Right cardiac atrium (tissue), 5 donors: ENCODE data around the gene MED7. TPM values are rescaled to one million over a fixed set of nuclear protein-coding genes. Genes with fewer than 3 reads are reported as not detected.

Source experiments
- ATAC-seq, 2 donors: fragments of 200-7000 bp; cut with Tn5 transposase; one replicate each; pipeline versions ENCODE4 v1.8.0 to v1.9.1; 2020; ENCODE audit warnings: moderate library complexity in 2 of 2, mild to moderate bottlenecking in 1 of 2
- DNase-seq, 3 donors: peaks; one replicate each; pipeline ENCODE4 v3.0.0-alpha.2; 2020
- H3K27ac ChIP-seq: one replicate; pipeline ENCODE4 v1.5.1; 2013; ENCODE audit warnings: mild to moderate bottlenecking, low read length, control low read depth, moderate library complexity
- H3K27me3 ChIP-seq: one replicate; pipeline ENCODE4 v1.6.1; 2013; ENCODE audit not compliant: control insufficient read depth, insufficient read depth
- H3K4me1 ChIP-seq: one replicate; pipeline ENCODE4 v1.6.1; 2013; ENCODE audit warnings: low read length; ENCODE audit not compliant: control insufficient read depth, insufficient read depth
- H3K4me3 ChIP-seq: one replicate; pipeline ENCODE4 v1.5.1; 2013; ENCODE audit warnings: low read length, control low read depth
- H3K9me3 ChIP-seq: one replicate; pipeline ENCODE4 v1.6.1; 2013; ENCODE audit warnings: low read length; ENCODE audit not compliant: control insufficient read depth
- WGBS: extraction: QIAGEN DNeasy Blood & Tissue Kit; methylation state at CpG from one replicate; pipeline ENCODE4 v1.1.7; 2013; 5-methylcytosine and 5-hydroxymethylcytosine counted together
- intact Hi-C, 4 donors: fragments of 100-400 bp; cut with DNase I; formaldehyde crosslinking; loops; one replicate each; pipeline versions ENCODE4 v1.11.0 to v1.14.0; 2022 to 2023
- polyA plus RNA-seq: library from polyadenylated mRNA; stranded (reverse); fragments of 200-250 nt; gene quantifications from one replicate; pipeline ENCODE4 v1.2.3, GENCODE V29; 2013
- total RNA-seq, 4 donors: library from RNA; stranded (reverse); fragmentation: NEBNext Ultra II Directional; extraction: Animal tissue kit (Norgen Biotek cat#: 25700); gene quantifications; one replicate each; pipeline ENCODE4 v1.2.1, GENCODE V29; 2021
- donor health status: healthy with polysubstance abuse.
- donor health status: DM: no; HTN: yes; CAD: no.
- donor health status: DM: no; HTN: no; CAD: no.
- donor health status: DM: no; HTN: yes; CAD: no; lungs with severe emphysema.
- donor health status: DM: yes; HTN: yes; CAD: no.

Gene MED7
- total and polyA plus RNA-seq, 5 donors: 9.6 to 14.3 (median 10.3) TPM

DNA sequence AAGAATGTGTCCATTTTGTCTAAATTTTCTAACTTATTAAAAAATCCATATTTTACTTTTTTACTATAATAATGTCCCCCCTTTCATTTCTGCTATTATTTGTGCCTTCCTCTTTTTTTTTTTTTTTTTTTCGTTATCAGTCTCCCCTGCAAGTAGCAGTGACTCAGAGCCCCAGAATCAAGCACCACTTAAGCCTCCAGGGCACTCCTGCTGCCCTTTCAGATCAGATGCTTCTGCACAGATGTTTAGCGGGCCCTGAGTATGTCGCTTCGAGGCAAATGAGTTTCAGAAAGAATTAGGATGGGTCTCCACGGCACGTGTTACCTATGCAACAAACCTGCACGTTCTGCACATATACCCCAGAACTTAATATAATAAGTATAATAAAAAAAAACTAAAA, 11.7 kb downstream of the MED7 start:
- H3K27me3 ChIP-seq: no peaks in the 10 kb centered on the region
- intact Hi-C loops: no loop called here
- DNase-seq (no peak), ATAC-seq (peak in 1 of 2 donors; percentile 66)
- H3K4me3 ChIP-seq: no peak overlapping the region
- WGBS: 58% methylated on average over 7 of the region's 7 CpGs
- no peaks in the 10 kb centered on the region for H3K4me1 ChIP-seq
- H3K27ac ChIP-seq: no peak overlapping the region
- no peaks in the 10 kb centered on the region for H3K9me3 ChIP-seq

DNA sequence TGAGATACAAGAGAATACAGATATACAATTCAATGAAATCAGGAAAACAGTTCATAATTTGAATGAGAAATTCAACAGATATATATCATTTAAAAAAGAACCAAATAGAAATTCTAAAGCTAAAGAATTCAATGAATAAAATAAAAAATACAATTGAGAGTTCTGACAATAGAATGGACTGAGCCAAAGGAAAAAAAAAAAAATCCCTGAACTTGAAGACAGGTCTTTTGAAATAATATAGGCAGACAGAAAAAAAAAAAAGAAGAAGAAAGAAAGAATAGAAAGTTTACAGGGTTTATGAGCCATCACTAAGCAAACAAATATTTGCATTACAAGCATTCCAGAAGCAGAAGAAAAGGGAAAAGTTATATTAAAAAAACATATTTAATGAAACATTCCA, 21.0 kb downstream of the MED7 start:
- no peaks in the 10 kb centered on the region for H3K4me1 ChIP-seq
- H3K27me3 ChIP-seq: no peaks in the 10 kb centered on the region
- no peak for DNase-seq
- no peak overlapping the region for H3K27ac ChIP-seq
- H3K4me3 ChIP-seq: no peak overlapping the region
- intact Hi-C loops: no loop called here
- H3K9me3 ChIP-seq: no peaks in the 10 kb centered on the region
- no peak for ATAC-seq

DNA sequence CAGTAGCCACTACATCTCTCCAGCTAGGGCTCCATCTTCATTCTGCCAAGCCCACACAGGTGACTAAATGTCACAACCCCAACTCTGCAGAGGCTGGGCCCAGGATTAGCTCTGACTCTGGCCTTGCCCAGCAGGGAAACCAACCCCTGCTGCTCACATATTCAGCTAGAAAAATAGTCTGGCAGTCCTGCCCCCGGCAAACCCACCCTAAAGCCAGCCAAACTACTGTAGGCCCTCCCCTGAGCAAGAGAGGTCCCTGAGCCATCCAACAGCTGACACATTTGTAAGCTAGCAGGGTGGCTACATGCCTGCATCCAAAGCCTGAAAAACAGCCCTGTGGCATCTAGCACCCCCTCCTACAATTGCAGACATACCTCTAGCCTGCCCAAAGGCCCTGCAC, 22.6 kb downstream of the MED7 start:
- H3K27me3 ChIP-seq: no peaks in the 10 kb centered on the region
- 71% methylated on average over 1 of the region's 1 CpG for WGBS
- no peak overlapping the region for H3K27ac ChIP-seq
- H3K9me3 ChIP-seq: no peaks in the 10 kb centered on the region
- DNase-seq: no peak
- ATAC-seq: no peak
- H3K4me3 ChIP-seq: no peak overlapping the region
- H3K4me1 ChIP-seq: peaks cover under 1% of the 10 kb centered on the region
- intact Hi-C loops: no loop called here

DNA sequence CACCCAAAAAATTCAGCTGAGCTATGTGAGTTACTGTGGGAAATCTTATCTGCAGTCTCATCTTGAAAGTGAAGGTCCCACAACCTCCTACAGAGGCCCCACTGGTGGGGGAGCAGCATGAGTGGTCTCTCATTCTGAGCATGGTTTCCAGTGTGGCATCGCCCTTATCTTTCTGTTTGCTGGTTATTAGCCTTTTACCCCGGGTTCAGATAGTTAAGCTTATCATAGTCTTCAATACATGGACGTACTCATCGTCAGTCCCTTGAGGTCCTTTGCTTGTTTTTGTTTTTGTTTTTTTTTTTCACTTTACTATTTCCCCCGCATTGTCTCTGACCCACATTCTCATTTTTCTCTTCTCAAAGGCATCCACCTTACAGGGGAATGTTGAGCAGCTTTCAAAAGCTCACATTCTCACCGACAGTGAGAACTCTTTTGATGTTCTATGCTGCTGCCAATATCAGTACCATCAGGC, 26.1 kb downstream of the MED7 start:
- H3K4me3 ChIP-seq: no peak overlapping the region
- H3K27ac ChIP-seq: no peak overlapping the region
- H3K27me3 ChIP-seq: no peaks in the 10 kb centered on the region
- H3K9me3 ChIP-seq: no peaks in the 10 kb centered on the region
- ATAC-seq (no peak), DNase-seq (no peak)
- peaks cover 2% of the 10 kb centered on the region for H3K4me1 ChIP-seq
- WGBS: 71% methylated on average over 6 of the region's 6 CpGs
- intact Hi-C loops: no loop called here

DNA sequence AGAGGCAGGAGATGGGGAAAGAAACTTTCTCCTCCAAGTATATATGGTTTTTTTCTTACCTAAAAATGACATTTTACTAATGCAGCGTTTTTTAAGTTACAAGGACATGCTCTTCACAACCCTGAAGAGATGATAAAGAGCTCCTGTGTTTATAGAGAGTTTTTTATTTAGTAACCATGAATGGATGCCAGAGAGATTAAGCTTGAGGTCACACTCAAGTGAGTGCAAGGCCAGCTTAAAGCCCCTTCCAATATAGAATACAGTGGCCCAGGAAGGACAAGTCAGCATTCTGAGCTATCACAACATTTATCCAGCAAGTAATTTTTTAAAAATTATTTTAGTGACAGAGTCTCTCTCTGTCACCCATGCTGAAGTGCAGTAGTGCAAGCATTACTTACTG, 27.2 kb downstream of the MED7 start:
- no peak overlapping the region for H3K27ac ChIP-seq

DNA sequence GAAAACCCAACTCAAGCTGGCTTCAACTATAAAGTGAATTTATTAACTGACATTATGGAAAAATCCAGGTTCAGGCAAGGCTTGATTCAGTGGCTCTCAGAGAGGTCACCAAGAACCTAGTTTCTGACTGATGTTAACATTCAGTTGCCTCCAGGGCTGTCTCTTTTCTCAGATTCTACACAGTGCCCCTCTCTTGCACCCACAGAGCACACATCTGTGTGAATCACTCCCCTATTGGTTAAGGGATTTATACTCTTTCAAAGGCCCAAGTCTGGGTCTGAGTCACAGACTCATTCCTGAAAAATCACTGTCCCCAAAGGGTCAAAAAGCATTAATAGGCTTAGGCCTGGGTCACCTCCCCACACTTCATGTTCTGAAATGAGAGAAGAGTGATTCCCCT, 27.7 kb downstream of the MED7 start:
- intact Hi-C loops: no loop called here
- Histone ChIP-seq H3K9me3 (no peaks in the 10 kb centered on the region), H3K4me3 (no peak overlapping the region), H3K27ac (peak overlapping the region; percentile 46), H3K27me3 (no peaks in the 10 kb centered on the region), H3K4me1 (peaks cover 2% of the 10 kb centered on the region)
- DNase-seq: no peak
- ATAC-seq: no peak

More for the DNA sequence above, 27.2 kb downstream of the MED7 start:
- Histone ChIP-seq H3K4me3 (no peak overlapping the region), H3K4me1 (peaks cover 2% of the 10 kb centered on the region), H3K27me3 (no peaks in the 10 kb centered on the region), H3K9me3 (no peaks in the 10 kb centered on the region)
- ATAC-seq (peak; percentile 58 to 62), DNase-seq (no peak)
- 7% methylated on average over 1 of the region's 1 CpG for WGBS
- intact Hi-C loops: no loop called here

DNA sequence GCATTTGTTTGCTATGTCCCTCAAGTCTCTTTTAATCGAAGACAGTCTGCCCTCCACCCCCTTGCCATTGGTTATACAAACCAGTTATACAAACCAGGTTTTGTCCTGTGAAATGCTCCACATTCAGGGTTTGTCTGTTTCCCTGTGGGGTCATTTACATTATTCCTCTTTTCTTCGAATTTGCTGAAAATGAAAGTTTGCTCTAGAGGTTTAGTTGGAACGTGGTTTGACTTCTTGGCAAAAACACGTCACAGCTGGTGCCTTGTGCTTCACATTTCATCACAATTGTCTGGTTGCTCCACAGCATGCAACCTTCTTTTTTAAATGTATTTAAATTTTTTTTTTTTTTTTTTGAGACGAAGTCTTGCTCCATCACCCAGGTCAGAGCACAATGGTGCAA, 29.7 kb downstream of the MED7 start:
- DNase-seq (no peak), ATAC-seq (peak; percentile 40 to 41)
- Histone ChIP-seq H3K27ac (no peak overlapping the region), H3K4me1 (peaks cover 2% of the 10 kb centered on the region), H3K27me3 (no peaks in the 10 kb centered on the region), H3K4me3 (no peak overlapping the region), H3K9me3 (no peaks in the 10 kb centered on the region)
- 59% methylated on average over 5 of the region's 5 CpGs for WGBS
- intact Hi-C loops: no loop called here

DNA sequence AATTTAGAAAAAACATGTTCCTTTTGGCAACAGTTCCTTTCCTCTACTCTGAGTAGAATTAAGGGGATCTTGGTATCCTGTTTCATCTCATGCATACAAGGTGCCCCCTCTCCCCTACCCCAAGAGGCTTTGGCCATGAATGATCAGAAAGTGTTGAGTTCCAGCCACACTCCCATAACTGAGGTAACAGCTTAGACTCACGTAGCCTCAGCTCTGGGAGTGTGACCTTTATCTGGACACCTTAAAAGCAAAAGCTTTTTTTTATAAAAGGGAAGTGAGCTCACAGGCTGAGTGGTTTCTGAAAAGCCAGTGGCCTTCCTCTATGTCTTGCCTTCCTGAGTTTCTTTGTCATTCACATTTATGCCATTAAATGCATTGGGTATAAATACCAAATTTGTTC, 32.9 kb downstream of the MED7 start:
- ATAC-seq: peak; percentile 28 to 32
- H3K4me1 ChIP-seq: no peaks in the 10 kb centered on the region
- intact Hi-C loops: no loop called here
- DNase-seq: no peak
- H3K4me3 ChIP-seq: no peak overlapping the region
- no peak overlapping the region for H3K27ac ChIP-seq
- no peaks in the 10 kb centered on the region for H3K27me3 ChIP-seq
- 33% methylated on average over 1 of the region's 1 CpG for WGBS
- no peaks in the 10 kb centered on the region for H3K9me3 ChIP-seq

DNA sequence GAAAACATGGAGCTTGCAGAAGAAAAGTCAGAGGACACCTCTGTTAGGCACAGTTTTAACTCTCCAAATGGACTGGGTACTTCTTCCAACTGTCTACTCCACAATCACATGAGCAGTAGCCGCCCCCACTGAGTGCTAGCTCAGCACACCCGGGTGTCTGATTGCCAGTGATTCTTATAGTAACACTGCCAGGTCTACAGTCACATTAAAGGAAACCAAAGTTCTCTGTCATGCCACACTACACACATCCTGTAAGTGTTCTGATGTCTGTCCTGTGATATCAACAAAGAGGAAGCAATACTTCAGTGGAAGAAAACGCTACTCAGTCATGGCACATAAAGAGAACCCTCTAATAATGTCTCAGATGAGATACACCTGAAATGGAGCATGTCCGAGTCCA, 33.7 kb downstream of the MED7 start, which contains the start of gene HAVCR2:
HAVCR2 (minus strand) TSS at position 69 of the 400 bp plus-strand sequence; CDS start at position 8, 61 bp downstream.
- no peaks in the 10 kb centered on the region for H3K27me3 ChIP-seq
- DNase-seq: peak in 2 of 3 donors; percentile 68 to 69
- intact Hi-C loops: no loop called here
- peak; percentile 63 to 66 for ATAC-seq
- WGBS: 49% methylated on average over 4 of the region's 4 CpGs
- H3K27ac ChIP-seq: peak within 1 kb of the TSS; percentile 34
- no peaks in the 10 kb centered on the region for H3K9me3 ChIP-seq
- H3K4me3 ChIP-seq: no peak within 1 kb of the TSS
- H3K4me1 ChIP-seq: no peaks in the 10 kb centered on the region

DNA sequence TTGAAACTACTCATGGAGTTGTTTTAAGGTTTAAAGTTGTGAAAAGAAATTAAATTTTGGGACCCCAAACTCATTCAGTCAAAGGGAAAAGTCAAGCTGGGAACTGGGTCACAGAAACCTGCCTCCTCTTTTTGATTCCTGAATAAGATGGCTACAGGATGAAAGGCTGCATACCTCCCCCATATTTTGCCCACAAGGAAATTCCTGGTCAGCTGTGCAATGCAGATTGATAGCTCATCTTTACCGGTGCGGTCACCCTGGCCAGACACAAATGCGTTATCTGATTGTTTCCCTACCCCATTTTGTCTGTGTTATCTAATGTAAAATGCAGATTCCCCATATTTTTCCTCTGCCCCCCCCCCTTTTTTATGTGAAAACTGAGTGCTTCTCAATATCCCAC, 35.2 kb downstream of the MED7 start:
- no peaks in the 10 kb centered on the region for H3K9me3 ChIP-seq
- no peak for ATAC-seq
- WGBS: 57% methylated on average over 3 of the region's 3 CpGs
- intact Hi-C loops: no loop called here
- no peak for DNase-seq
- no peaks in the 10 kb centered on the region for H3K27me3 ChIP-seq
- no peak overlapping the region for H3K4me3 ChIP-seq
- H3K4me1 ChIP-seq: no peaks in the 10 kb centered on the region
- no peak overlapping the region for H3K27ac ChIP-seq

DNA sequence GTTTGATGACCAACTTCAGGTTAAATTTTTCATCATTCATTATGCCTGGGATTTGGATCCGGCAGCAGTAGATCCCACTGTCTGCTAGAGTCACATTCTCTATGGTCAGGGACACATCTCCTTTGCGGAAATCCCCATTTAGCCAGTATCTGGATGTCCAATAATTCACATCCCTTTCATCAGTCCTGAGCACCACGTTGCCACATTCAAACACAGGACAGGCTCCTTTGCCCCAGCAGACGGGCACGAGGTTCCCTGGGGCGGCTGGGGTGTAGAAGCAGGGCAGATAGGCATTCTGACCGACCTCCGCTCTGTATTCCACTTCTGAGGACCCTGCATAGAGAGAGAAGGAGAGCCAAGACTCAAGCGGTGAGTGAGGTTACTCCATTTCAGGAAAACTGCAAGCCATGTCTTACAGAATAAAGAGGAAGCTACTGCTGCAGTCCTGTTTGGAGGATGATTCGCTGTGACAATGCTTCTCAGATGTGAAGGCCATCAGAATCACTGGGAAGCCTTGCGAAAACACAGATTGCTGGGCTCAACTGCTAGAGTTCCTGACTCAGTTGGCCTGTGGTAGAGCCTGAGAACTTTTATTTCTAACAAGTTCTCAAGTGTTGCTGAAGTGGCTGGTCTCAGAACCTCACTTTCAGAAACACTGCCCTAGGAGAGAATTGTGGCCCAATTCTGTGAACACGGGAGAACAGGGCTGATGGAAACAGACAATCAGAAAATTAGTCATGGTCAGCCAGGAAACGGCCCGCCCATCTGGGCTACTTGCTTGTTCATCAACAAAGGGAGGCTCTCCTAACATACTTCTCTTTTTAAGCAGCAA, 35.8 kb downstream of the MED7 start:
- H3K9me3 ChIP-seq: no peaks in the 10 kb centered on the region
- H3K27me3 ChIP-seq: no peaks in the 10 kb centered on the region
- H3K4me1 ChIP-seq: no peaks in the 10 kb centered on the region
- peak; percentile 57 to 78 (median 62) for DNase-seq
- WGBS: 81% methylated on average over 14 of the region's 14 CpGs
- intact Hi-C loops: no loop called here
- H3K27ac ChIP-seq: no peak overlapping the region
- no peak overlapping the region for H3K4me3 ChIP-seq
- peak; percentile 46 to 82 for ATAC-seq
